Esophagus muscularis mucosa (tissue), 4 donors: ENCODE measurements around the gene UCN2.

Experiments used
- EP300 ChIP-seq: sonication (generic); formaldehyde crosslinking; IDR thresholded peaks from one replicate; pipeline ENCODE4 v1.6.1; 2017; ENCODE audit warnings: antibody characterized with exemption
- POLR2A ChIP-seq: fragments of 450-650 bp; IDR thresholded peaks from one replicate; pipeline ENCODE4 v1.6.1; 2017; ENCODE audit warnings: antibody characterized with exemption, moderate library complexity, mild to moderate bottlenecking, low read depth
- POLR2AphosphoS5 ChIP-seq, 2 donors: sonication (generic); formaldehyde crosslinking; IDR thresholded peaks; one replicate each; pipeline ENCODE4 v1.6.1; 2017; ENCODE audit warnings: antibody characterized with exemption in 2 of 2
- TF ChIP-seq, protein P1 (sequence below), 3 experiments: fragments of 200-600 bp in 2 of 3; fragments of 450-650 bp in 1 of 3; sonication (generic) in 2 of 3; IDR thresholded peaks; one replicate each; pipeline ENCODE4 v1.5.1; 2017 to 2019; ENCODE audit warnings: antibody characterized with exemption in 3 of 3, mild to moderate bottlenecking in 2 of 3, moderate library complexity in 1 of 3

DNA sequence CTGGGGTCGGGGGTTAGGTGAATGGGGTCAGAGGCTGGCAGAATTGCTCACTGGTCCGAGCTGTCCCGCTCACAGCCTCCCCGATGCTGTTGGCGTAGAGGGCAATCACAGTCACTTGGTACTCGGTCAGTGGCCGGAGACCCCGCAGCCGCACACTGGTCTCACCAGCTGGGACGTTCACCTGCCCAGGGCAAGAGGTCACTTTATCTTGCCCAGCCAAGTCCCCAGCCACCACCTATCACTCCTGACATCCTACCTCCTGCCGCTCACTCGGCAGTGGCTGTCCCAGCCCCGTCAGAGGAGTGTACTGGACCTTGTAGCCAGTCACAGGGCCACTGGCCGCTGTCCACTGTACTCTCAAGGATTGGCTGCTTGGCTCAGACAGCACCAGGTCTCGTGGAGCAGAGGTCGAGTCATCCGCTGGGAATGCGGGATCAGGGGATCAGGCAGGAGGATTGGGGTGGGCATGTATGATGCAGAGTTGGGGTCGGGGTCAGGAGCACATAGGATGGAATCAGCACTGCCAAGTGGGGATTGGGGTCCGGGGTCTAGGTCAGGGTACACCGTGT lies 29.0 kb upstream of the UCN2 start:
- TF ChIP-seq, protein P1, sequence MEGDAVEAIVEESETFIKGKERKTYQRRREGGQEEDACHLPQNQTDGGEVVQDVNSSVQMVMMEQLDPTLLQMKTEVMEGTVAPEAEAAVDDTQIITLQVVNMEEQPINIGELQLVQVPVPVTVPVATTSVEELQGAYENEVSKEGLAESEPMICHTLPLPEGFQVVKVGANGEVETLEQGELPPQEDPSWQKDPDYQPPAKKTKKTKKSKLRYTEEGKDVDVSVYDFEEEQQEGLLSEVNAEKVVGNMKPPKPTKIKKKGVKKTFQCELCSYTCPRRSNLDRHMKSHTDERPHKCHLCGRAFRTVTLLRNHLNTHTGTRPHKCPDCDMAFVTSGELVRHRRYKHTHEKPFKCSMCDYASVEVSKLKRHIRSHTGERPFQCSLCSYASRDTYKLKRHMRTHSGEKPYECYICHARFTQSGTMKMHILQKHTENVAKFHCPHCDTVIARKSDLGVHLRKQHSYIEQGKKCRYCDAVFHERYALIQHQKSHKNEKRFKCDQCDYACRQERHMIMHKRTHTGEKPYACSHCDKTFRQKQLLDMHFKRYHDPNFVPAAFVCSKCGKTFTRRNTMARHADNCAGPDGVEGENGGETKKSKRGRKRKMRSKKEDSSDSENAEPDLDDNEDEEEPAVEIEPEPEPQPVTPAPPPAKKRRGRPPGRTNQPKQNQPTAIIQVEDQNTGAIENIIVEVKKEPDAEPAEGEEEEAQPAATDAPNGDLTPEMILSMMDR (IDR thresholded peaks at IDR 0.05), result no peak
- TF ChIP-seq EP300 (no peak), POLR2AphosphoS5 (IDR thresholded peaks at IDR 0.05) (no peak), POLR2A (no peak)
